ENCODE measurements around the gene ZNF488.
"Not testable (repeated sequence)": the region's sequence is repeated elsewhere in the genome, so short reads cannot be mapped to it uniquely, and the experiment has no call there.

Gene ZNF488

GRCh38 chr10:47403446-47404318, 19.6 kb upstream of the ZNF488 start:
- Mint-ChIP-seq H3K4me3 (no peak overlapping the region), H3K9me3 (no peaks in the 10 kb centered on the region), H3K27me3 (peaks cover 18% of the 10 kb centered on the region), H3K27ac (no peak overlapping the region), H3K36me3 (no peaks in the 10 kb centered on the region), H3K4me1 (no peaks in the 10 kb centered on the region)
- DNase-seq = no peak
- CTCF ChIA-PET = no interaction called here

GRCh38 chr10:47402641-47403301, 18.7 kb upstream of the ZNF488 start:
- CTCF ChIA-PET = no interaction called here
- Mint-ChIP-seq H3K27ac (no peak overlapping the region), H3K4me1 (no peaks in the 10 kb centered on the region), H3K4me3 (no peak overlapping the region), H3K36me3 (no peaks in the 10 kb centered on the region), H3K9me3 (no peaks in the 10 kb centered on the region), H3K27me3 (peaks cover 22% of the 10 kb centered on the region)
- no peak for DNase-seq

GRCh38 chr10:47401874-47402640, 18.0 kb upstream of the ZNF488 start:
- CTCF ChIA-PET = no interaction called here
- no peak for DNase-seq
- no peak overlapping the region for H3K4me3 Mint-ChIP-seq
- no peaks in the 10 kb centered on the region for H3K36me3 Mint-ChIP-seq
- H3K9me3 Mint-ChIP-seq = no peaks in the 10 kb centered on the region
- no peaks in the 10 kb centered on the region for H3K4me1 Mint-ChIP-seq
- H3K27me3 Mint-ChIP-seq = peaks cover 22% of the 10 kb centered on the region
- H3K27ac Mint-ChIP-seq = no peak overlapping the region

GRCh38 chr10:47401210-47401609, 17.1 kb upstream of the ZNF488 start:
- CTCF ChIA-PET = no interaction called here
- peaks cover 30% of the 10 kb centered on the region for H3K27me3 Mint-ChIP-seq
- DNase-seq = no peak
- H3K27ac Mint-ChIP-seq = no peak overlapping the region
- H3K9me3 Mint-ChIP-seq = no peaks in the 10 kb centered on the region
- no peaks in the 10 kb centered on the region for H3K4me1 Mint-ChIP-seq
- H3K4me3 Mint-ChIP-seq = no peak overlapping the region
- no peaks in the 10 kb centered on the region for H3K36me3 Mint-ChIP-seq

- no peak for DNase-seq
- no peaks in the 10 kb centered on the region for H3K4me1 Mint-ChIP-seq
- CTCF ChIA-PET = no interaction called here
- no peaks in the 10 kb centered on the region for H3K9me3 Mint-ChIP-seq
- no peaks in the 10 kb centered on the region for H3K36me3 Mint-ChIP-seq
- no peak overlapping the region for H3K4me3 Mint-ChIP-seq
- no peak overlapping the region for H3K27ac Mint-ChIP-seq
- H3K27me3 Mint-ChIP-seq = peaks cover 32% of the 10 kb centered on the region
Observed at GRCh38 chr10:47400786-47401185, 16.7 kb upstream of the ZNF488 start.

- CTCF ChIA-PET = no interaction called here
- no peak for DNase-seq
- no peak overlapping the region for H3K4me3 Mint-ChIP-seq
- H3K36me3 Mint-ChIP-seq = no peaks in the 10 kb centered on the region
- no peaks in the 10 kb centered on the region for H3K4me1 Mint-ChIP-seq
- no peaks in the 10 kb centered on the region for H3K9me3 Mint-ChIP-seq
- H3K27ac Mint-ChIP-seq = no peak overlapping the region
- H3K27me3 Mint-ChIP-seq = peaks cover 37% of the 10 kb centered on the region
Observed at GRCh38 chr10:47400251-47400650, 16.2 kb upstream of the ZNF488 start.

- Mint-ChIP-seq H3K4me3 (no peak overlapping the region), H3K36me3 (no peaks in the 10 kb centered on the region), H3K27me3 (peaks cover 42% of the 10 kb centered on the region), H3K9me3 (no peaks in the 10 kb centered on the region), H3K27ac (no peak overlapping the region), H3K4me1 (no peaks in the 10 kb centered on the region)
- CTCF ChIA-PET = no interaction called here
- DNase-seq = no peak
Observed at GRCh38 chr10:47397256-47397655, 13.2 kb upstream of the ZNF488 start.

- no peaks in the 10 kb centered on the region for H3K9me3 Mint-ChIP-seq
- DNase-seq = no peak
- H3K4me3 Mint-ChIP-seq = no peak overlapping the region
- no peak overlapping the region for H3K27ac Mint-ChIP-seq
- H3K36me3 Mint-ChIP-seq = no peaks in the 10 kb centered on the region
- H3K4me1 Mint-ChIP-seq = no peaks in the 10 kb centered on the region
- peaks cover 38% of the 10 kb centered on the region for H3K27me3 Mint-ChIP-seq
- CTCF ChIA-PET = interaction anchor here (0.8 kb wide), 1 partner anchor 35 kb away, joined by 3 read pairs; no protein-coding TSS in a partner anchor
Observed at GRCh38 chr10:47396311-47396717, 12.2 kb upstream of the ZNF488 start.

- H3K27ac Mint-ChIP-seq = no peak overlapping the region
- peaks cover 50% of the 10 kb centered on the region for H3K27me3 Mint-ChIP-seq
- H3K9me3 Mint-ChIP-seq = peaks cover 6% of the 10 kb centered on the region
- DNase-seq = no peak
- no peak overlapping the region for H3K4me3 Mint-ChIP-seq
- H3K36me3 Mint-ChIP-seq = peaks cover 3% of the 10 kb centered on the region
- peaks cover 4% of the 10 kb centered on the region for H3K4me1 Mint-ChIP-seq
- CTCF ChIA-PET = no interaction called here
Observed at GRCh38 chr10:47389619-47390018, 5.5 kb upstream of the ZNF488 start.

GRCh38 chr10:47388879-47389278, 4.8 kb upstream of the ZNF488 start:
- CTCF ChIA-PET = no interaction called here
- Mint-ChIP-seq H3K4me1 (peaks cover 6% of the 10 kb centered on the region), H3K27me3 (peaks cover 54% of the 10 kb centered on the region), H3K27ac (no peak overlapping the region), H3K36me3 (peaks cover 3% of the 10 kb centered on the region), H3K9me3 (peaks cover 6% of the 10 kb centered on the region), H3K4me3 (no peak overlapping the region)
- DNase-seq = no peak

- H3K27ac Mint-ChIP-seq, H3K36me3 Mint-ChIP-seq, H3K4me3 Mint-ChIP-seq, CTCF ChIA-PET, H3K9me3 Mint-ChIP-seq, DNase-seq: not testable (repeated sequence)
- H3K4me1 Mint-ChIP-seq = peaks cover 14% of the 10 kb centered on the region
- H3K27me3 Mint-ChIP-seq = peaks cover 62% of the 10 kb centered on the region
Observed at GRCh38 chr10:47386104-47386503, 2.0 kb upstream of the ZNF488 start.

GRCh38 chr10:47383261-47384147, 589 bp downstream of the ZNF488 start:
- CTCF ChIA-PET = interaction anchor here (1.1 to 1.6 kb wide), 2 partner anchors 9 to 359 kb away, joined by 3 read pairs; no protein-coding TSS in a partner anchor
- no peak overlapping the region for H3K27ac Mint-ChIP-seq
- DNase-seq = no peak
- H3K4me1 Mint-ChIP-seq = peaks cover 25% of the 10 kb centered on the region
- peaks cover 3% of the 10 kb centered on the region for H3K36me3 Mint-ChIP-seq
- H3K27me3 Mint-ChIP-seq = peaks cover 82% of the 10 kb centered on the region
- peak overlapping the region; percentile 74 for H3K4me3 Mint-ChIP-seq
- H3K9me3 Mint-ChIP-seq = peaks cover 6% of the 10 kb centered on the region

GRCh38 chr10:47381427-47382379, 2.4 kb downstream of the ZNF488 start:
- peaks cover 87% of the 10 kb centered on the region for H3K27me3 Mint-ChIP-seq
- H3K27ac Mint-ChIP-seq = no peak overlapping the region
- peaks cover 25% of the 10 kb centered on the region for H3K4me1 Mint-ChIP-seq
- no peak for DNase-seq
- H3K4me3 Mint-ChIP-seq = no peak overlapping the region
- CTCF ChIA-PET = no interaction called here
- H3K9me3 Mint-ChIP-seq = no peaks in the 10 kb centered on the region
- H3K36me3 Mint-ChIP-seq = peaks cover 3% of the 10 kb centered on the region

Data from activated naive CD4-positive, alpha-beta T cell treated with anti-CD3 and anti-CD28 coated beads, Interleukin-2, amount 10 ng/mL, durations not matched to agents 7 days and 5 days (primary cell).